ENCODE results near the gene DOCK6.

DNA sequence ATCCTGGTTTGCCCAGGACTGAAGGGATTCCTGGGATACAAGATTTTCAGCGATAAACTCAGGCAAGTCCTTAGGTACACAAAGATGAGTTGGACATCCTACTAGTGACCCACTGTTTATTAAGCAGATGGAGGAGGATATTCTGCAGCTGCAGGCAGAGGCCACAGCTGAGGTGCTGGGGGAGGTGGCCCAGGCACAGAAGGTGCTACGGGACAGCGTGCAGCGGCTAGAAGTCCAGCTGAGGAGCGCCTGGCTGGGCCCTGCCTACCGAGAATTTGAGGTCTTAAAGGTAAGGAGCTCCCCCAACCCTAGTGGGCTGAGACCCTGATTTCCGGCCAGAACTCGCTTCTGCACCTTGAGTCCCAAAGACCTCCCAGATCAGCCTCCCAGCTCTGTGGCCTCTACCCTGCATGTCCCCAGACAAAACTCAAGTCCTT is 22.3 kb downstream of the DOCK6 start:
- TF ChIP-seq GATA3 (IDR thresholded peaks at IDR 0.05; ENCODE audit: low read depth, low read length) (no peak), GATA2 (IDR thresholded peaks at IDR 0.05; ENCODE audit: low read depth, low read length) (no peak)
